GM12872 (cell line): Measurements from ENCODE around the gene IL12A.

Experiments
- TF ChIP-seq, protein P1 (sequence below): IDR thresholded peaks from 3 replicates; pipeline ENCODE4 v1.5.1; 2011; ENCODE audit warnings: low read depth, mild to moderate bottlenecking, low read length, moderate library complexity; ENCODE audit not compliant: insufficient read depth

Gene IL12A

DNA sequence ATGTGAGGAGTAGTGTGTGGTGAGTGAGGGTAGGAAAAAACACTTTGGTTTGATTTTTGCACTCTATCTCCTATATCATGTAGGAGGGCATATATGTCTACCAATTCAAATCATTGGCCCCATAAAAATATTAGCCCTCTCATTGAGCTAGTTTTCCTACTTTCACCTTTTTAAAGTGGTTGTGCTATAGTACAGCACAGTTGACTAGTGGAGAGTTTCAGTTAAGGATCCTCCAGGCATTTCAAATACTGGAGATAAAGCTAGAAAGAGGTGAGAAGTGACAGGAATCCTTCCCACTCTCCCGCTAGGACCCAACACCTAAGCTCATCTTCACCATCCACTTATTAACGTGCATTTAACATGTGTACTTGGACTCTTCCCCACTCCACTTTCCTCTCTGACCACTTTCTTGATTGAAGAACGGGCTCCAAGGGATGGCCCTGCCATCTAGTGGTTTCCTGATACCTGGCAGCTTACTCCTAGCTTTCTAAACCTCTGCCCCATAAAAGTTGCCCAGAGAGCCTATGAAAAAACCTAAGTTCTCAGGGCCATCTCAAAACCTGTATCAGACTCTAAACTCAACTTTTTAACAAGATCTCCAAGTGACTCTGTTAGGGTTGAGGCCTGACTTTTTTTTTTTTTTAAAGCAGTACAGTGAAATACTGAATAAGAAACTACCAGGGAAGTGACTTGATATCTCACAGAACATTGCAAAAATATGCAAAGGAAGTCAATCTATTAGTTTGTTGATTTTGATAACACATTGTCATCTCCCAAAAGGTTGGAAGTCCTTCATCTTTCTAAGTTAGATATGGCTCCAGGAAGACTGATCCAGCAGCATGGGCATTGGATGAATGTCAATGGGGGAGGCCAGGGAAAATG lies 17.9 kb downstream of the IL12A start:
- TF ChIP-seq, protein P1, sequence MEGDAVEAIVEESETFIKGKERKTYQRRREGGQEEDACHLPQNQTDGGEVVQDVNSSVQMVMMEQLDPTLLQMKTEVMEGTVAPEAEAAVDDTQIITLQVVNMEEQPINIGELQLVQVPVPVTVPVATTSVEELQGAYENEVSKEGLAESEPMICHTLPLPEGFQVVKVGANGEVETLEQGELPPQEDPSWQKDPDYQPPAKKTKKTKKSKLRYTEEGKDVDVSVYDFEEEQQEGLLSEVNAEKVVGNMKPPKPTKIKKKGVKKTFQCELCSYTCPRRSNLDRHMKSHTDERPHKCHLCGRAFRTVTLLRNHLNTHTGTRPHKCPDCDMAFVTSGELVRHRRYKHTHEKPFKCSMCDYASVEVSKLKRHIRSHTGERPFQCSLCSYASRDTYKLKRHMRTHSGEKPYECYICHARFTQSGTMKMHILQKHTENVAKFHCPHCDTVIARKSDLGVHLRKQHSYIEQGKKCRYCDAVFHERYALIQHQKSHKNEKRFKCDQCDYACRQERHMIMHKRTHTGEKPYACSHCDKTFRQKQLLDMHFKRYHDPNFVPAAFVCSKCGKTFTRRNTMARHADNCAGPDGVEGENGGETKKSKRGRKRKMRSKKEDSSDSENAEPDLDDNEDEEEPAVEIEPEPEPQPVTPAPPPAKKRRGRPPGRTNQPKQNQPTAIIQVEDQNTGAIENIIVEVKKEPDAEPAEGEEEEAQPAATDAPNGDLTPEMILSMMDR = peak; percentile 87

DNA sequence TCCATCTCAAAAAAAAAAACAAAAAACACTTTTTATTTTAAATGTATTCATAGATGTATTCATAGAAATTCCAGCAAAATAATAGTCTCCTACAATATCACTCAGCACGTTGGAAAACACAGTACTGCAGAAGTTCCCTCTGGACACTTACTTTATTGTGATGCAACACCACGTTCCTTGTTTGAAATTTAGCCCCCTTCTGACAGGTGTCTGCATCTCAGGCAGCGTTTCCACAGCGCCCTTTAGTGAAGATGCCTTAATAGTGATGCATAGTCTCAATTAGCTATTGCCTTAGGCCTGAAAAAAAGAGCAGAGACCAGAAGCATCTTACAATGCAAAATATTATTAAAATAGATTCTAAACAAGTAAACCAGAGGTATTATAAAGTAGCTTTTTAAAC lies 20.3 kb downstream of the IL12A start:
- TF ChIP-seq, protein P1 = no peak

DNA sequence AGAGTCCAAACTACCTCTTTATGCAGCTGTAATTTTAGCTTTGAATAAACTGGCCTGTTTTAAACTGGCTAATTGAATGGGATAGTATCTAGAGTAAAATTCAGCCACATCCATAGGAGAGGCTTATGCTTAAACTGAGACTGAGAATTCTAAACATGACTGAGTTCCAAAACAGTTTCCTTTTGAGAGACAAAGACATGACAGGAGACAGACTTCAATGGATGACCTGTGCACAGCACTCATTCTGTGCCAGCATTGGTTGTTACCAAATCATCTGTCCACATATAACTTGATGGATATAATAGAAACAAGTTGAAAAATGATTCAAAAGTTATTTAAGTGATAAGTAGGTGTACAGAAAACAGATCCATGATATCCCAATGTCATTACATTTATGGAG lies 20.9 kb downstream of the IL12A start:
- TF ChIP-seq, protein P1 = no peak

DNA sequence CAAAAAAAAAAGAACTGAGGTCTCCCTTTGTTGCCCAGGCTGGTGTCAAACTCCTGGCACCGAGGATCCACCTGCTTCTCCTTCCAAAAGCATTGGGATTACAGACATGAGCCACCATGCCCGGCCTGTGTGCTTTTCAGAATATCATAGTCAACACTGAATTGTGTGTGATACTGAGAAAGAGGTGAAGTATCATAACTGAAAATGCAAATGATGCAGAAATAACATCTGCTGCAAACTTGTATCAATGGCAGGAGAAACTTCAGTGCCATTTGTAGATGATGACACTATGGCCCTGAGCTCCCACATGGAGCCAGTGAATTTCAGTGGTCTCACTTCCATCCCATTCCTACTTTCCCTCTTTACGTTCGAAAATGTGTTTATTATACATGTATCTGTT lies 21.9 kb downstream of the IL12A start:
- TF ChIP-seq, protein P1 = no peak

DNA sequence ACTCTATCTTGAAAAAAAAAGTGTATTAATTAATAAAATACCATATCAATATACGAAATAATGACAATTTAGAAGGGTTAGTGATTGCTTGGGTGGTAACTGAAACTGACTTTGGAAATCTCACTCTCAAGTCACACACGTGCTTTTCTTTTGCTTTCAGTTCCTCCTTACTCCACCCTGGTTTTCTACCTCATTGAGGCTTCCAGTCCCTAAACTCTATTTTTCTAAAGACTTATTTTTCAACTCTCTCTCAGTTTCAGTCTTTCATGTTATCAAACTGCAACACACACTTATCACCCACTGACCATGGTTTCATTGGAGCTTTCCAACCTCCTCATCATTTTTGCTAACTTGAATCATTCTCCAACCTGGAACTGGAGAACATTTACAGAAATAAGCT lies 23.5 kb downstream of the IL12A start:
- TF ChIP-seq, protein P1 = no peak

DNA sequence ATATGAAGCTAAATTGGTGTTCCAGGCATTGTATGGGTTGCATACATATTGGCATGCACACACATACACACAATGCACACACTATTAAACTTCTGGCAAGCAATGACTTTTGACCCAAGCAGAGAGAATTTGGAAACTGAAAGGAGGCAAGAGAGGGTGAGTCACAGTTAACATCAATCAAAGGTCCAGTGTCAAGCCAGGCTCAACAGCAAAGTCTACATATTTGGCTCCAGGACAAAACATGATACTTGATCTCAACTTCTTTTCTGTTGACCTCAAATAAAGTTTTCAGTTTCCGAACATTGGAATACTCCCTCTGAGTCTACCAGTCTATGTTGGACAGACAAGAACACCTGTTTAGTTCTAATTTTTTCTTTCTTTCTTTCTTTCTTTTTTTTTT lies 28.3 kb downstream of the IL12A start:
- TF ChIP-seq, protein P1 = no peak

DNA sequence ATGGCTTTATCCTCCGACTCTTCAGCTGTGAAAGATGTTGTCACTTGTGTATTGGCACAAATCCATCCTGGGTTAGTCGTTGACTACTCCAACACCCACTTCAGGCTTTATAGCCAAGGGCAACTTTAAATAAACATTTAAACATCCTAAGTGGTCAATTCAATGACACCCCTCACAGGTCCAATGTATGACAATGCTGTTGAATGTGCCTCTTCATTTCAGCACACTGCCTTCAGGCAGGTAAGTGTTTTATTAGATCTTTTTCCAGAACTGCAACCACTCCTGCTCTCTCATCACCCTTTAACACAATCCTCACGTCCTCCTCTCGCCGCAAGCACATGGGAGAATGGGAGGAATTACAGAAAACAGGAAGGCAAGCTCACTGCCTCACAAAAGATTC lies 30.3 kb downstream of the IL12A start:
- TF ChIP-seq, protein P1 = no peak
